Activated CD8-positive, alpha-beta T cell treated with anti-CD3 and anti-CD28 coated beads, Interleukin-2, amount 10 ng/mL, durations not matched to agents 7 days and 5 days (primary cell): ENCODE data around the gene DISP3. TPM values are rescaled to one million over a fixed set of nuclear protein-coding genes. Genes with fewer than 3 reads are reported as not detected.

ENCODE experiments used
- total RNA-seq, 2 experiments: library from RNA; stranded (reverse); gene quantifications; one replicate each; pipeline ENCODE4 v1.2.3, GENCODE V29; 2021

Gene DISP3
- total RNA-seq, 2 experiments from 2014 or later: 0.42 to 0.55 TPM

Other genes with a start within 250 kb of the DISP3 start
- 10 to 100 TPM; 55.9 to 57.5 TPM for gene MTOR, start 216.6 kb upstream of the DISP3 start, total RNA-seq
- 10 to 100 TPM; 30.8 to 33.7 TPM for gene UBIAD1, start 206.0 kb upstream of the DISP3 start, total RNA-seq
- 1 to 10 TPM; 5.6 to 6.0 TPM for gene FBXO2, start 175.3 kb downstream of the DISP3 start, total RNA-seq
- 10 to 100 TPM; 39.7 to 42.3 TPM for gene FBXO44, start 175.7 kb downstream of the DISP3 start, total RNA-seq
- 10 to 100 TPM; 61.6 to 62.2 TPM for gene FBXO6, start 185.0 kb downstream of the DISP3 start, total RNA-seq
- 100 to 1,000 TPM; 127 to 129 TPM for gene MAD2L2, start 202.0 kb downstream of the DISP3 start, total RNA-seq
- 1 to 10 TPM; 7.1 to 7.7 TPM for gene DRAXIN, start 212.6 kb downstream of the DISP3 start, total RNA-seq